DMS53 treated with DMSO at 0.1 percent for 48 hours (cell line): ENCODE measurements around the gene MAN1A2.
A peak's percentile ranks its signal among the peaks of the same experiment; 100 is the strongest.
"Not testable (repeated sequence)": the region's sequence is repeated elsewhere in the genome, so short reads cannot be mapped to it uniquely, and the experiment has no call there.

Experiments
- DNase-seq: peaks from one replicate; lab custom pipeline; 2025; ENCODE audit not compliant: unreplicated experiment; lab: John Stamatoyannopoulos, UW

Gene MAN1A2

GRCh38 chr1:117367046-117368025 is at the start of gene MAN1A2:
Gene MAN1A2, plus strand, starts transcription at chr1:117367449. Its CDS starts 735 bp downstream, at chr1:117368184.
- no peak for DNase-seq

GRCh38 chr1:117318011-117318410 is 49.2 kb upstream of the MAN1A2 start:
- no peak for DNase-seq

GRCh38 chr1:117318426-117318825 is 48.8 kb upstream of the MAN1A2 start:
- DNase-seq, result no peak

GRCh38 chr1:117320515-117320914 is 46.7 kb upstream of the MAN1A2 start:
- DNase-seq, result no peak

GRCh38 chr1:117321680-117322609 is 45.3 kb upstream of the MAN1A2 start:
- DNase-seq, result no peak

GRCh38 chr1:117324357-117324756 is 42.9 kb upstream of the MAN1A2 start:
- no peak for DNase-seq

- DNase-seq, result not testable (repeated sequence)
These were observed 41.2 kb upstream of the MAN1A2 start for GRCh38 chr1:117326035-117326434.

- no peak for DNase-seq
These were observed 40.2 kb upstream of the MAN1A2 start for GRCh38 chr1:117327011-117327410.

GRCh38 chr1:117335376-117336086 is 31.7 kb upstream of the MAN1A2 start:
- no peak for DNase-seq

GRCh38 chr1:117336088-117336817 is 31.0 kb upstream of the MAN1A2 start:
- DNase-seq, result no peak

GRCh38 chr1:117339866-117340700 is 27.2 kb upstream of the MAN1A2 start:
- DNase-seq, result peak; percentile 14

- no peak for DNase-seq
These were observed 26.1 kb upstream of the MAN1A2 start for GRCh38 chr1:117341123-117341522.

GRCh38 chr1:117342397-117342796 is 24.9 kb upstream of the MAN1A2 start:
- no peak for DNase-seq

GRCh38 chr1:117346206-117346928 is 20.9 kb upstream of the MAN1A2 start:
- no peak for DNase-seq

GRCh38 chr1:117347907-117348306 is 19.3 kb upstream of the MAN1A2 start:
- DNase-seq, result no peak

GRCh38 chr1:117352695-117353094 is 14.6 kb upstream of the MAN1A2 start:
- not testable (repeated sequence) for DNase-seq

GRCh38 chr1:117357833-117358603 is 9.2 kb upstream of the MAN1A2 start:
- not testable (repeated sequence) for DNase-seq

- not testable (repeated sequence) for DNase-seq
These were observed 8.7 kb upstream of the MAN1A2 start for GRCh38 chr1:117358604-117358887.
